ENCODE results near the gene THY1. TPM values are rescaled to one million over a fixed set of nuclear protein-coding genes. Genes with fewer than 3 reads are reported as not detected.
A peak's percentile ranks its signal among the peaks of the same experiment; 100 is the strongest.

Gene THY1
- total and polyA plus RNA-seq, 9 of the 15 experiments (the other 6 are each of a cell fraction or from before 2014, with no cell fraction given) = 0.07 to 0.40 (median 0.16) TPM; not detected in 5

DNA sequence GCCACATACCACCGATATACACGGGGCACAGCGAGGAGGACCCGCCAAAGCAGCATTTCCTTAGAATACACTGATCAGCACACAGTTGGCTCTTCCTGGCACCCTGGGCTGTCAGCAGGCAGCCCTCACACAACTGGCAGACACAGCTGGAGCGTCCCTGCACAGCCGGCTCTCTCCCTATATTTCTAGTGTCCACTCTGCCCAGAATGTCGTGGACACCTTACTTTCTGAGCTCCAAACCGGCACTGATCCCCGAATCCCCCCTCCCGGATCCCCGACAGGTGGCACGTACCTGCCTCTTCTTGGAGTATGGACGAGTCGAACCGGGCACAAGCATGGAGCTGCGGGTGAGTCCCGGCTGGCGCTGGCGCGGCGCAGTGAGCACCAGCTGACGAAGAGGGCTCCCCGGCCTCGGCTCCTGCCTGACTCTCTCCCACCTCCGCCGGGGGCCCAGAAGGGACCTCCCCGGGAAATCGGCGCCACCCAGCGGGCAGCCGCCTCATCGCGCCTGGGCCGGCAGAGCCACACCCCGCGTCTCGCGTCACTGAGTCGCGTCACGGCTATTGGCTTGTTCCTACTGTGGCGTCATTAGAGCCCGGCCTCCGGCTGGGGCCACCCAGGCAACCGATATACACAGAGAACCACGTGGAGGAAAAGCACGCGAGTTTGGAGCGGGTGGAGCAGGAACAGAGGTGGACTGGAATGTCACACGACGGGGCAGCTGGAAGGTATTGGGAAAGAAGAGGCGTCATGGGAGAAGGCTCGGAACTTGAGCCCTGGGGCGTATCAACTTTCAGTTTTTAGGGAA, 41.6 kb downstream of the THY1 start, which contains the start of gene USP2 (continued):
- TF ChIP-seq E2F6 (IDR thresholded peaks at IDR 0.05; ENCODE audit: borderline replicate concordance in 1 of 2, extremely low read depth in 1 of 2, insufficient read depth in 1 of 2, insufficient read length in 1 of 2, low read depth in 1 of 2, low read length in 1 of 2, poor library complexity in 1 of 2, severe bottlenecking in 1 of 2) (peak; percentile 89 to 93), THRAP3 (IDR thresholded peaks at IDR 0.05; ENCODE audit: borderline replicate concordance) (no peak), EGR1 (conservative IDR thresholded peaks at IDR 0.05) (peak; percentile 46; the same call in 1 of the 2 replicates), POLR2AphosphoS2 (IDR thresholded peaks at IDR 0.05; ENCODE audit: low read length) (no peak), CBX3 (IDR thresholded peaks at IDR 0.05; ENCODE audit: borderline replicate concordance in 1 of 2, low read length in 2 of 2) (no peak; a peak in 2 of 3 replicates), STAT5A (IDR thresholded peaks at IDR 0.05; ENCODE audit: borderline replicate concordance, low read length) (no peak), NELFE (IDR thresholded peaks at IDR 0.05; ENCODE audit: insufficient read depth, insufficient read length) (no peak), PHF8 (IDR thresholded peaks at IDR 0.05; ENCODE audit: borderline replicate concordance, low read length) (peak; percentile 53; the same call in 1 of the 2 replicates), SRSF1 (IDR thresholded peaks at IDR 0.05; ENCODE audit: low read depth, low read length) (no peak)
- TF ChIP-seq, protein P1, sequence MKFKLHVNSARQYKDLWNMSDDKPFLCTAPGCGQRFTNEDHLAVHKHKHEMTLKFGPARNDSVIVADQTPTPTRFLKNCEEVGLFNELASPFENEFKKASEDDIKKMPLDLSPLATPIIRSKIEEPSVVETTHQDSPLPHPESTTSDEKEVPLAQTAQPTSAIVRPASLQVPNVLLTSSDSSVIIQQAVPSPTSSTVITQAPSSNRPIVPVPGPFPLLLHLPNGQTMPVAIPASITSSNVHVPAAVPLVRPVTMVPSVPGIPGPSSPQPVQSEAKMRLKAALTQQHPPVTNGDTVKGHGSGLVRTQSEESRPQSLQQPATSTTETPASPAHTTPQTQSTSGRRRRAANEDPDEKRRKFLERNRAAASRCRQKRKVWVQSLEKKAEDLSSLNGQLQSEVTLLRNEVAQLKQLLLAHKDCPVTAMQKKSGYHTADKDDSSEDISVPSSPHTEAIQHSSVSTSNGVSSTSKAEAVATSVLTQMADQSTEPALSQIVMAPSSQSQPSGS (CRISPR knock-in tag; IDR thresholded peaks at IDR 0.05) = no peak
- TF ChIP-seq, protein P2, sequence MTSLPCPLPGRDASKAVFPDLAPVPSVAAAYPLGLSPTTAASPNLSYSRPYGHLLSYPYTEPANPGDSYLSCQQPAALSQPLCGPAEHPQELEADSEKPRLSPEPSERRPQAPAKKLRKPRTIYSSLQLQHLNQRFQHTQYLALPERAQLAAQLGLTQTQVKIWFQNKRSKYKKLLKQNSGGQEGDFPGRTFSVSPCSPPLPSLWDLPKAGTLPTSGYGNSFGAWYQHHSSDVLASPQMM (CRISPR knock-in tag; IDR thresholded peaks at IDR 0.05) = no peak
- TF ChIP-seq, protein P3, sequence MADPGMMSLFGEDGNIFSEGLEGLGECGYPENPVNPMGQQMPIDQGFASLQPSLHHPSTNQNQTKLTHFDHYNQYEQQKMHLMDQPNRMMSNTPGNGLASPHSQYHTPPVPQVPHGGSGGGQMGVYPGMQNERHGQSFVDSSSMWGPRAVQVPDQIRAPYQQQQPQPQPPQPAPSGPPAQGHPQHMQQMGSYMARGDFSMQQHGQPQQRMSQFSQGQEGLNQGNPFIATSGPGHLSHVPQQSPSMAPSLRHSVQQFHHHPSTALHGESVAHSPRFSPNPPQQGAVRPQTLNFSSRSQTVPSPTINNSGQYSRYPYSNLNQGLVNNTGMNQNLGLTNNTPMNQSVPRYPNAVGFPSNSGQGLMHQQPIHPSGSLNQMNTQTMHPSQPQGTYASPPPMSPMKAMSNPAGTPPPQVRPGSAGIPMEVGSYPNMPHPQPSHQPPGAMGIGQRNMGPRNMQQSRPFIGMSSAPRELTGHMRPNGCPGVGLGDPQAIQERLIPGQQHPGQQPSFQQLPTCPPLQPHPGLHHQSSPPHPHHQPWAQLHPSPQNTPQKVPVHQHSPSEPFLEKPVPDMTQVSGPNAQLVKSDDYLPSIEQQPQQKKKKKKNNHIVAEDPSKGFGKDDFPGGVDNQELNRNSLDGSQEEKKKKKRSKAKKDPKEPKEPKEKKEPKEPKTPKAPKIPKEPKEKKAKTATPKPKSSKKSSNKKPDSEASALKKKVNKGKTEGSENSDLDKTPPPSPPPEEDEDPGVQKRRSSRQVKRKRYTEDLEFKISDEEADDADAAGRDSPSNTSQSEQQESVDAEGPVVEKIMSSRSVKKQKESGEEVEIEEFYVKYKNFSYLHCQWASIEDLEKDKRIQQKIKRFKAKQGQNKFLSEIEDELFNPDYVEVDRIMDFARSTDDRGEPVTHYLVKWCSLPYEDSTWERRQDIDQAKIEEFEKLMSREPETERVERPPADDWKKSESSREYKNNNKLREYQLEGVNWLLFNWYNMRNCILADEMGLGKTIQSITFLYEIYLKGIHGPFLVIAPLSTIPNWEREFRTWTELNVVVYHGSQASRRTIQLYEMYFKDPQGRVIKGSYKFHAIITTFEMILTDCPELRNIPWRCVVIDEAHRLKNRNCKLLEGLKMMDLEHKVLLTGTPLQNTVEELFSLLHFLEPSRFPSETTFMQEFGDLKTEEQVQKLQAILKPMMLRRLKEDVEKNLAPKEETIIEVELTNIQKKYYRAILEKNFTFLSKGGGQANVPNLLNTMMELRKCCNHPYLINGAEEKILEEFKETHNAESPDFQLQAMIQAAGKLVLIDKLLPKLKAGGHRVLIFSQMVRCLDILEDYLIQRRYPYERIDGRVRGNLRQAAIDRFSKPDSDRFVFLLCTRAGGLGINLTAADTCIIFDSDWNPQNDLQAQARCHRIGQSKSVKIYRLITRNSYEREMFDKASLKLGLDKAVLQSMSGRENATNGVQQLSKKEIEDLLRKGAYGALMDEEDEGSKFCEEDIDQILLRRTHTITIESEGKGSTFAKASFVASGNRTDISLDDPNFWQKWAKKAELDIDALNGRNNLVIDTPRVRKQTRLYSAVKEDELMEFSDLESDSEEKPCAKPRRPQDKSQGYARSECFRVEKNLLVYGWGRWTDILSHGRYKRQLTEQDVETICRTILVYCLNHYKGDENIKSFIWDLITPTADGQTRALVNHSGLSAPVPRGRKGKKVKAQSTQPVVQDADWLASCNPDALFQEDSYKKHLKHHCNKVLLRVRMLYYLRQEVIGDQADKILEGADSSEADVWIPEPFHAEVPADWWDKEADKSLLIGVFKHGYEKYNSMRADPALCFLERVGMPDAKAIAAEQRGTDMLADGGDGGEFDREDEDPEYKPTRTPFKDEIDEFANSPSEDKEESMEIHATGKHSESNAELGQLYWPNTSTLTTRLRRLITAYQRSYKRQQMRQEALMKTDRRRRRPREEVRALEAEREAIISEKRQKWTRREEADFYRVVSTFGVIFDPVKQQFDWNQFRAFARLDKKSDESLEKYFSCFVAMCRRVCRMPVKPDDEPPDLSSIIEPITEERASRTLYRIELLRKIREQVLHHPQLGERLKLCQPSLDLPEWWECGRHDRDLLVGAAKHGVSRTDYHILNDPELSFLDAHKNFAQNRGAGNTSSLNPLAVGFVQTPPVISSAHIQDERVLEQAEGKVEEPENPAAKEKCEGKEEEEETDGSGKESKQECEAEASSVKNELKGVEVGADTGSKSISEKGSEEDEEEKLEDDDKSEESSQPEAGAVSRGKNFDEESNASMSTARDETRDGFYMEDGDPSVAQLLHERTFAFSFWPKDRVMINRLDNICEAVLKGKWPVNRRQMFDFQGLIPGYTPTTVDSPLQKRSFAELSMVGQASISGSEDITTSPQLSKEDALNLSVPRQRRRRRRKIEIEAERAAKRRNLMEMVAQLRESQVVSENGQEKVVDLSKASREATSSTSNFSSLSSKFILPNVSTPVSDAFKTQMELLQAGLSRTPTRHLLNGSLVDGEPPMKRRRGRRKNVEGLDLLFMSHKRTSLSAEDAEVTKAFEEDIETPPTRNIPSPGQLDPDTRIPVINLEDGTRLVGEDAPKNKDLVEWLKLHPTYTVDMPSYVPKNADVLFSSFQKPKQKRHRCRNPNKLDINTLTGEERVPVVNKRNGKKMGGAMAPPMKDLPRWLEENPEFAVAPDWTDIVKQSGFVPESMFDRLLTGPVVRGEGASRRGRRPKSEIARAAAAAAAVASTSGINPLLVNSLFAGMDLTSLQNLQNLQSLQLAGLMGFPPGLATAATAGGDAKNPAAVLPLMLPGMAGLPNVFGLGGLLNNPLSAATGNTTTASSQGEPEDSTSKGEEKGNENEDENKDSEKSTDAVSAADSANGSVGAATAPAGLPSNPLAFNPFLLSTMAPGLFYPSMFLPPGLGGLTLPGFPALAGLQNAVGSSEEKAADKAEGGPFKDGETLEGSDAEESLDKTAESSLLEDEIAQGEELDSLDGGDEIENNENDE (IDR thresholded peaks at IDR 0.05; ENCODE audit: low read depth, low read length) = no peak
